Neuronal stem cell (in vitro differentiated cells): Measurements from ENCODE around the gene KIN.

ENCODE experiments used
- DNase-seq: peaks from one replicate; pipeline ENCODE4 v3.0.0-alpha.2; 2013; ENCODE audit warnings: low spot score
- H2AFZ ChIP-seq: one replicate; pipeline ENCODE4 v1.6.1; 2013; ENCODE audit warnings: mild to moderate bottlenecking, low read length, inconsistent platforms
- H2AK5ac ChIP-seq: 2 replicates; pipeline ENCODE4 v1.6.1; 2013; ENCODE audit warnings: low read depth, mild to moderate bottlenecking, inconsistent platforms, low read length, moderate library complexity, mixed read lengths
- H2BK120ac ChIP-seq: 2 replicates; pipeline ENCODE4 v1.6.1; 2013; ENCODE audit warnings: low read depth, mild to moderate bottlenecking, inconsistent platforms, low read length, moderate library complexity, mixed read lengths
- H2BK12ac ChIP-seq: one replicate; pipeline ENCODE4 v1.6.1; 2013; ENCODE audit warnings: low read length, inconsistent platforms
- H2BK15ac ChIP-seq: 2 replicates; pipeline ENCODE4 v1.6.1; 2013; ENCODE audit warnings: mild to moderate bottlenecking, low read length, inconsistent platforms, mixed read lengths
- H2BK5ac ChIP-seq: one replicate; pipeline ENCODE4 v1.6.1; 2013; ENCODE audit warnings: inconsistent platforms, mild to moderate bottlenecking, low read length, moderate library complexity
- H3K14ac ChIP-seq: one replicate; pipeline ENCODE4 v1.6.1; 2013; ENCODE audit warnings: low read length, inconsistent platforms
- H3K18ac ChIP-seq: 2 replicates; pipeline ENCODE4 v1.6.1; 2013; ENCODE audit warnings: low read length, inconsistent platforms
- H3K23ac ChIP-seq: 2 replicates; pipeline ENCODE4 v1.6.1; 2013; ENCODE audit warnings: low read depth, mild to moderate bottlenecking, mixed read lengths, low read length, inconsistent platforms; ENCODE audit not compliant: poor library complexity
- H3K27ac ChIP-seq: replicated peaks from 3 replicates; pipeline ENCODE4 v1.5.1; 2013; ENCODE audit warnings: low read length, inconsistent platforms
- H3K27me3 ChIP-seq, 3 experiments: 2 replicates each; pipeline ENCODE4 v1.6.1; 2013; ENCODE audit warnings: low read length in 3 of 3, mild to moderate bottlenecking in 2 of 3, inconsistent platforms in 1 of 3, low read depth in 1 of 3, mixed read lengths in 1 of 3, moderate library complexity in 1 of 3; ENCODE audit not compliant: control insufficient read depth in 3 of 3, insufficient read depth in 3 of 3
- H3K36me3 ChIP-seq, 2 donors: replicated peaks in 1 of 2; 2 replicates each; pipeline ENCODE4 v1.6.1; 2013; ENCODE audit warnings: low read length in 2 of 2; ENCODE audit not compliant: control insufficient read depth in 2 of 2, insufficient read depth in 2 of 2
- H3K4ac ChIP-seq: 2 replicates; pipeline ENCODE4 v1.6.1; 2013; ENCODE audit warnings: inconsistent platforms, mild to moderate bottlenecking, low read length, moderate library complexity
- H3K4me1 ChIP-seq, 2 donors: 1 replicate in 1 of 2; 2 replicates in 1 of 2; pipeline ENCODE4 v1.6.1; 2013; ENCODE audit warnings: low read length in 2 of 2, low read depth in 1 of 2; ENCODE audit not compliant: control insufficient read depth in 2 of 2, insufficient read depth in 1 of 2
- H3K4me2 ChIP-seq: one replicate; pipeline ENCODE4 v1.6.1; 2013; ENCODE audit warnings: mild to moderate bottlenecking, low read length, inconsistent platforms; ENCODE audit not compliant: insufficient read depth, poor library complexity, severe bottlenecking
- H3K4me3 ChIP-seq, 2 donors: 2 replicates each; pipeline ENCODE4 v1.5.1; 2013; ENCODE audit warnings: low read length in 2 of 2, mild to moderate bottlenecking in 2 of 2, inconsistent platforms in 1 of 2, moderate library complexity in 1 of 2
- H3K79me1 ChIP-seq: one replicate; pipeline ENCODE4 v1.6.1; 2013; ENCODE audit warnings: low read depth, mild to moderate bottlenecking, inconsistent platforms, low read length, moderate library complexity
- H3K9ac ChIP-seq: one replicate; pipeline ENCODE4 v1.6.1; 2013; ENCODE audit warnings: mild to moderate bottlenecking, low read depth, low read length, inconsistent platforms; ENCODE audit not compliant: poor library complexity
- H3K9me3 ChIP-seq, 2 donors: replicated peaks in 1 of 2; 2 replicates each; pipeline versions ENCODE3 to v1.6.1; 2013; ENCODE audit warnings: low read length in 2 of 2, mild to moderate bottlenecking in 2 of 2, inconsistent platforms in 1 of 2, low read depth in 1 of 2, mixed read lengths in 1 of 2, moderate library complexity in 1 of 2; ENCODE audit not compliant: control insufficient read depth in 2 of 2, insufficient read depth in 1 of 2
- H4K8ac ChIP-seq: one replicate; pipeline ENCODE4 v1.6.1; 2013; ENCODE audit warnings: low read depth, mild to moderate bottlenecking, inconsistent platforms, low read length, moderate library complexity
- H4K91ac ChIP-seq: one replicate; pipeline ENCODE4 v1.6.1; 2013; ENCODE audit warnings: low read length, low read depth, mild to moderate bottlenecking, inconsistent platforms; ENCODE audit not compliant: poor library complexity
- WGBS, 2 donors: extraction: QIAGEN DNeasy Blood & Tissue Kit; methylation state at CpG; one replicate each; pipeline ENCODE4 v1.1.7; 2013; ENCODE audit warnings: missing lambda C conversion rate in 2 of 2, mixed read lengths in 1 of 2; ENCODE audit not compliant: insufficient read length in 2 of 2, insufficient replicate concordance in 1 of 2; ENCODE audit errors: extremely low coverage in 2 of 2; 5-methylcytosine and 5-hydroxymethylcytosine counted together

Gene KIN

DNA sequence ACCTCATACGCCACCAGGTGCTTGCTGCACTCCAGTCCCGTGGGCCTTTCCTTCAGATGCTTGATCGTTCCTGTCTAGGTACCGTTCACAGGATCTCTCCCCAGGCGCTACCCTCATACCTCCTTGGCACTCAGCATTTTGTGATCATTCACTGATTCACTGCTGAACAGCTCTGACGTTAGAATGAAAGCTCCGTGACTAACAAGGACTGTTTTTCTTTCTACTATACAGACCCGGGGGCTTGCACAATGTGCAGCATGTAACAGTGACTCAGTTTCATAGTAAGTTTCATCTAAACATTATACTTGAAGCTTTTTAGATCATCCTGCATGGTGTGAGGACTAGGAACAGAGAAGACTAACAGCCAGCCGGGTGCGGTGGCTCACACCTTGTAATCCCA is 20.6 kb downstream of the KIN start:
- Histone ChIP-seq H3K4me1 (no peaks in the 10 kb centered on the region), H3K4me2 (no peak overlapping the region), H3K18ac (no peak overlapping the region), H3K27ac (no peak overlapping the region), H4K8ac (no peak overlapping the region), H2AFZ (no peak overlapping the region), H3K27me3 (no peaks in the 10 kb centered on the region), H2BK120ac (no peak overlapping the region), H3K79me1 (no peaks in the 10 kb centered on the region), H4K91ac (no peak overlapping the region), H3K36me3 (peaks cover 17 to 95% of the 10 kb centered on the region in 2 donors), H3K23ac (no peak overlapping the region), H2BK12ac (no peak overlapping the region), H3K4me3 (no peak overlapping the region), H3K4ac (no peak overlapping the region), H2AK5ac (no peak overlapping the region), H3K14ac (no peak overlapping the region), H3K9ac (no peak overlapping the region), H3K9me3 (no peaks in the 10 kb centered on the region), H2BK5ac (no peak overlapping the region), H2BK15ac (no peak overlapping the region)
- no peak for DNase-seq
- no CpG with 5 or more reads among the region's 10 CpGs for WGBS, 2 donors

GRCh38 chr10:7766241-7766640 is 21.6 kb downstream of the KIN start:
- DNase-seq: no peak
- no peak overlapping the region for H3K14ac ChIP-seq
- H2BK15ac ChIP-seq: no peak overlapping the region
- no peak overlapping the region for H3K9ac ChIP-seq
- no peaks in the 10 kb centered on the region for H3K9me3 ChIP-seq
- no peaks in the 10 kb centered on the region for H3K27me3 ChIP-seq
- no peak overlapping the region for H3K18ac ChIP-seq
- no peak overlapping the region for H2AK5ac ChIP-seq
- H2BK5ac ChIP-seq: no peak overlapping the region
- no peak overlapping the region for H3K4ac ChIP-seq
- H2BK12ac ChIP-seq: no peak overlapping the region
- no peak overlapping the region for H2BK120ac ChIP-seq
- no peak overlapping the region for H3K4me3 ChIP-seq
- WGBS, 2 donors: no CpG with 5 or more reads among the region's 3 CpGs
- H4K91ac ChIP-seq: no peak overlapping the region
- H3K36me3 ChIP-seq: peaks cover 19 to 96% of the 10 kb centered on the region in 2 donors
- no peak overlapping the region for H4K8ac ChIP-seq
- no peak overlapping the region for H3K27ac ChIP-seq
- no peak overlapping the region for H3K4me2 ChIP-seq
- no peaks in the 10 kb centered on the region for H3K79me1 ChIP-seq
- H3K23ac ChIP-seq: no peak overlapping the region
- no peak overlapping the region for H2AFZ ChIP-seq
- no peaks in the 10 kb centered on the region for H3K4me1 ChIP-seq

GRCh38 chr10:7763929-7764328 is 23.9 kb downstream of the KIN start:
- no peak for DNase-seq
- Histone ChIP-seq H4K91ac (no peak overlapping the region), H3K4me1 (no peaks in the 10 kb centered on the region), H3K9me3 (no peaks in the 10 kb centered on the region), H3K4ac (no peak overlapping the region), H2AFZ (no peak overlapping the region), H3K23ac (no peak overlapping the region), H3K4me2 (no peak overlapping the region), H4K8ac (no peak overlapping the region), H3K27me3 (no peaks in the 10 kb centered on the region), H3K18ac (no peak overlapping the region), H3K9ac (no peak overlapping the region), H3K14ac (no peak overlapping the region), H2BK120ac (no peak overlapping the region), H2BK5ac (no peak overlapping the region), H3K4me3 (no peak overlapping the region), H3K36me3 (peaks cover 11 to 97% of the 10 kb centered on the region in 2 donors), H2AK5ac (no peak overlapping the region), H3K79me1 (no peaks in the 10 kb centered on the region), H2BK12ac (no peak overlapping the region), H3K27ac (no peak overlapping the region), H2BK15ac (no peak overlapping the region)
- no CpG with 5 or more reads among the region's 5 CpGs for WGBS, 2 donors

GRCh38 chr10:7756360-7756992 is 31.3 kb downstream of the KIN start:
- no peak overlapping the region for H2BK5ac ChIP-seq
- no peak overlapping the region for H2BK12ac ChIP-seq
- peaks cover 17 to 95% of the 10 kb centered on the region in 2 donors for H3K36me3 ChIP-seq
- no peak overlapping the region for H2AFZ ChIP-seq
- no peak overlapping the region for H3K4ac ChIP-seq
- H4K8ac ChIP-seq: no peak overlapping the region
- H2AK5ac ChIP-seq: no peak overlapping the region
- no peak overlapping the region for H3K18ac ChIP-seq
- no peak overlapping the region for H3K4me2 ChIP-seq
- no peak for DNase-seq
- H2BK120ac ChIP-seq: no peak overlapping the region
- H3K4me1 ChIP-seq: no peaks in the 10 kb centered on the region
- H3K9ac ChIP-seq: no peak overlapping the region
- H3K23ac ChIP-seq: no peak overlapping the region
- WGBS, 2 donors: no CpG with 5 or more reads among the region's 7 CpGs
- no peaks in the 10 kb centered on the region for H3K27me3 ChIP-seq
- H3K79me1 ChIP-seq: peaks cover 2% of the 10 kb centered on the region
- H3K9me3 ChIP-seq: peaks cover 1 to 7% of the 10 kb centered on the region in 2 donors
- H3K27ac ChIP-seq: no peak overlapping the region
- no peak overlapping the region for H3K14ac ChIP-seq
- H3K4me3 ChIP-seq: no peak overlapping the region
- H2BK15ac ChIP-seq: no peak overlapping the region
- H4K91ac ChIP-seq: no peak overlapping the region
